HEK293 (cell line): ENCODE results near the gene BRINP2.

Source experiments
- HOXA7 ChIP-seq: sonication (generic); formaldehyde crosslinking; IDR thresholded peaks from 2 replicates; pipeline ENCODE4 v1.8.1; 2022; ENCODE audit warnings: missing genetic modification reagents, borderline replicate concordance
- KLF16 ChIP-seq: fragments of 450-650 bp; formaldehyde crosslinking; IDR thresholded peaks from 2 replicates; pipeline ENCODE4 v1.5.1; 2017; ENCODE audit warnings: missing biosample characterization, missing genetic modification characterization
- ZBTB44 ChIP-seq: fragments of 450-650 bp; IDR thresholded peaks from 2 replicates; pipeline ENCODE4 v1.5.1; 2018; ENCODE audit warnings: missing biosample characterization, mild to moderate bottlenecking, missing genetic modification characterization
- ZNF10 ChIP-seq: fragments of 450-650 bp; formaldehyde crosslinking; IDR thresholded peaks from 2 replicates; pipeline ENCODE4 v1.5.1; 2017; ENCODE audit warnings: missing biosample characterization, missing genetic modification characterization
- ZNF449 ChIP-seq: fragments of 450-650 bp; formaldehyde crosslinking; IDR thresholded peaks from 2 replicates; pipeline ENCODE4 v1.5.1; 2017; ENCODE audit warnings: missing biosample characterization, mild to moderate bottlenecking, missing genetic modification characterization, moderate library complexity
- ZNF639 ChIP-seq: fragments of 450-650 bp; formaldehyde crosslinking; IDR thresholded peaks from 2 replicates; pipeline ENCODE4 v1.5.1; 2016; ENCODE audit warnings: missing biosample characterization, missing genetic modification characterization
- ZNF658 ChIP-seq: fragments of 450-650 bp; formaldehyde crosslinking; IDR thresholded peaks from 2 replicates; pipeline ENCODE4; 2016; ENCODE audit warnings: missing biosample characterization, missing genetic modification characterization
- ZNF830 ChIP-seq: fragments of 450-650 bp; IDR thresholded peaks from 2 replicates; pipeline ENCODE4 v1.5.0; 2018; ENCODE audit warnings: missing biosample characterization, missing genetic modification characterization, low read depth, mild to moderate bottlenecking, moderate library complexity
- TF ChIP-seq, protein P1 (sequence below): fragments of 450-650 bp; formaldehyde crosslinking; IDR thresholded peaks from 2 replicates; pipeline ENCODE4 v1.5.1; 2016; ENCODE audit warnings: missing biosample characterization, missing genetic modification characterization

- no peak for TF ChIP-seq ZNF639 (tag by site-specific recombination)
- no peak for TF ChIP-seq ZNF658 (tag by site-specific recombination)
- TF ChIP-seq ZNF449 (tag by site-specific recombination): no peak
- TF ChIP-seq, protein P1, sequence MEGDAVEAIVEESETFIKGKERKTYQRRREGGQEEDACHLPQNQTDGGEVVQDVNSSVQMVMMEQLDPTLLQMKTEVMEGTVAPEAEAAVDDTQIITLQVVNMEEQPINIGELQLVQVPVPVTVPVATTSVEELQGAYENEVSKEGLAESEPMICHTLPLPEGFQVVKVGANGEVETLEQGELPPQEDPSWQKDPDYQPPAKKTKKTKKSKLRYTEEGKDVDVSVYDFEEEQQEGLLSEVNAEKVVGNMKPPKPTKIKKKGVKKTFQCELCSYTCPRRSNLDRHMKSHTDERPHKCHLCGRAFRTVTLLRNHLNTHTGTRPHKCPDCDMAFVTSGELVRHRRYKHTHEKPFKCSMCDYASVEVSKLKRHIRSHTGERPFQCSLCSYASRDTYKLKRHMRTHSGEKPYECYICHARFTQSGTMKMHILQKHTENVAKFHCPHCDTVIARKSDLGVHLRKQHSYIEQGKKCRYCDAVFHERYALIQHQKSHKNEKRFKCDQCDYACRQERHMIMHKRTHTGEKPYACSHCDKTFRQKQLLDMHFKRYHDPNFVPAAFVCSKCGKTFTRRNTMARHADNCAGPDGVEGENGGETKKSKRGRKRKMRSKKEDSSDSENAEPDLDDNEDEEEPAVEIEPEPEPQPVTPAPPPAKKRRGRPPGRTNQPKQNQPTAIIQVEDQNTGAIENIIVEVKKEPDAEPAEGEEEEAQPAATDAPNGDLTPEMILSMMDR (tag by site-specific recombination): no peak
- TF ChIP-seq ZNF830 (tag by site-specific recombination): no peak
- TF ChIP-seq ZBTB44 (tag by site-specific recombination): no peak
- no peak for TF ChIP-seq KLF16 (tag by site-specific recombination)
- no peak for TF ChIP-seq ZNF10 (tag by site-specific recombination)
- no peak for TF ChIP-seq HOXA7 (CRISPR knock-in tag)
These were observed 77.5 kb downstream of the BRINP2 start for GRCh38 chr1:177248258-177248657.
